Endodermal cell (in vitro differentiated cells): ENCODE results near the gene AKAP3. TPM values are rescaled to one million over a fixed set of nuclear protein-coding genes. Genes with fewer than 3 reads are reported as not detected.

Experiments
- DNase-seq: peaks from one replicate; pipeline ENCODE4 v3.0.0-alpha.2; 2017
- H3K27ac ChIP-seq: 2 replicates; pipeline ENCODE4 v1.5.1; 2013; ENCODE audit warnings: mild to moderate bottlenecking, low read depth, low read length, moderate library complexity
- H3K27me3 ChIP-seq: 2 replicates; pipeline ENCODE4 v1.6.1; 2013; ENCODE audit warnings: mild to moderate bottlenecking, low read length, moderate library complexity; ENCODE audit not compliant: insufficient read depth, control insufficient read depth, poor library complexity, severe bottlenecking
- H3K36me3 ChIP-seq: 2 replicates; pipeline ENCODE4 v1.7.0; 2013; ENCODE audit warnings: mild to moderate bottlenecking, low read length, moderate library complexity; ENCODE audit not compliant: control insufficient read depth, insufficient read depth
- H3K4me1 ChIP-seq: one replicate; pipeline ENCODE4 v1.7.0; 2013; ENCODE audit warnings: low read length; ENCODE audit not compliant: control insufficient read depth, insufficient read depth
- H3K4me3 ChIP-seq: 2 replicates; pipeline ENCODE4 v1.5.1; 2013; ENCODE audit warnings: mild to moderate bottlenecking, low read length, moderate library complexity
- H3K9ac ChIP-seq: 2 replicates; pipeline ENCODE4 v1.6.1; 2013; ENCODE audit warnings: mild to moderate bottlenecking, low read length, moderate library complexity; ENCODE audit not compliant: poor library complexity, severe bottlenecking; ENCODE audit errors: extremely low read depth
- H3K9me3 ChIP-seq: 2 replicates; pipeline ENCODE4 v1.6.1; 2013; ENCODE audit warnings: mild to moderate bottlenecking, low read length, moderate library complexity; ENCODE audit not compliant: control insufficient read depth
- H3K27ac Mint-ChIP-seq: 2 replicates; pipeline ENCODE4 v1.8.0; 2020; ENCODE audit warnings: mixed read lengths
- H3K27me3 Mint-ChIP-seq: 2 replicates; pipeline ENCODE4 v1.8.0; 2021; ENCODE audit warnings: mild to moderate bottlenecking, mixed read lengths; ENCODE audit not compliant: insufficient read depth
- H3K36me3 Mint-ChIP-seq: 2 replicates; pipeline ENCODE4 v1.8.0; 2020; ENCODE audit warnings: low read depth, mixed read lengths
- H3K4me1 Mint-ChIP-seq: 2 replicates; pipeline ENCODE4 v1.8.0; 2020; ENCODE audit warnings: mixed read lengths
- H3K4me3 Mint-ChIP-seq: 2 replicates; pipeline ENCODE4 v1.8.0; 2020; ENCODE audit warnings: mild to moderate bottlenecking, moderate library complexity, mixed read lengths
- H3K9me3 Mint-ChIP-seq: 2 replicates; pipeline ENCODE4 v1.8.0; 2020; ENCODE audit warnings: mild to moderate bottlenecking, mixed read lengths
- CTCF ChIP-seq: fragments of 200-600 bp; sonication (generic); conservative IDR thresholded peaks from 2 replicates; pipeline ENCODE4 v1.5.0; 2021; ENCODE audit warnings: antibody characterized with exemption, mild to moderate bottlenecking
- WGBS, 2 experiments: methylation state at CpG; one replicate each; pipeline versions ENCODE4 v1.1.5 to v1.1.7; 2013; ENCODE audit warnings: missing lambda C conversion rate in 2 of 2, mixed read lengths in 1 of 2; ENCODE audit not compliant: insufficient coverage in 1 of 2, insufficient read length in 1 of 2; 5-methylcytosine and 5-hydroxymethylcytosine counted together
- total RNA-seq, 2 donors: library from RNA; stranded (reverse); fragmentation: NEBNext Ultra II Directional in 1 of 2; extraction: Animal tissue kit (Norgen Biotek cat#: 25700) in 1 of 2; gene quantifications; 2 replicates in 1 of 2; 3 replicates in 1 of 2; pipeline ENCODE4 v1.2.1, GENCODE V29; 2021

Gene AKAP3
- total RNA-seq, 2 donors from 2014 or later = 0.69 to 3.4 TPM

- no peak for TF ChIP-seq CTCF
- no peaks in the 10 kb centered on the region for H3K36me3 ChIP-seq
- Mint-ChIP-seq H3K36me3 (no peaks in the 10 kb centered on the region), H3K9me3 (no peaks in the 10 kb centered on the region), H3K4me1 (peaks cover 7% of the 10 kb centered on the region), H3K4me3 (no peak overlapping the region), H3K27me3 (peaks cover 7% of the 10 kb centered on the region), H3K27ac (no peak overlapping the region)
- WGBS, 2 experiments = 96% methylated on average over 4 to 6 of the region's 6 CpGs
- H3K9ac ChIP-seq = no peak overlapping the region
- no peak for DNase-seq
- H3K27ac ChIP-seq = no peak overlapping the region
- no peaks in the 10 kb centered on the region for H3K9me3 ChIP-seq
- no peaks in the 10 kb centered on the region for H3K4me1 ChIP-seq
- no peak overlapping the region for H3K4me3 ChIP-seq
- H3K27me3 ChIP-seq = no peaks in the 10 kb centered on the region
These were observed 53.0 kb downstream of the AKAP3 start for GRCh38 chr12:4595881-4596280.

GRCh38 chr12:4591180-4591687, 57.6 kb downstream of the AKAP3 start:
- no peak for TF ChIP-seq CTCF
- H3K9me3 Mint-ChIP-seq = no peaks in the 10 kb centered on the region
- DNase-seq = no peak
- no peaks in the 10 kb centered on the region for H3K9me3 ChIP-seq
- peaks cover 6% of the 10 kb centered on the region for H3K4me1 Mint-ChIP-seq
- H3K9ac ChIP-seq = no peak overlapping the region
- no peak overlapping the region for H3K4me3 Mint-ChIP-seq
- no peak overlapping the region for H3K4me3 ChIP-seq
- H3K27me3 ChIP-seq = no peaks in the 10 kb centered on the region
- H3K4me1 ChIP-seq = no peaks in the 10 kb centered on the region
- no peak overlapping the region for H3K27ac Mint-ChIP-seq
- no peaks in the 10 kb centered on the region for H3K36me3 ChIP-seq
- H3K36me3 Mint-ChIP-seq = no peaks in the 10 kb centered on the region
- no peak overlapping the region for H3K27ac ChIP-seq
- H3K27me3 Mint-ChIP-seq = peaks cover 7% of the 10 kb centered on the region
- WGBS, 2 experiments = 87% methylated on average over 7 of the region's 7 CpGs

- Histone ChIP-seq H3K9me3 (no peaks in the 10 kb centered on the region), H3K27ac (no peak overlapping the region), H3K9ac (no peak overlapping the region), H3K36me3 (no peaks in the 10 kb centered on the region), H3K27me3 (no peaks in the 10 kb centered on the region), H3K4me1 (no peaks in the 10 kb centered on the region), H3K4me3 (no peak overlapping the region)
- 67 to 90% methylated on average over 1 to 2 of the region's 2 CpGs for WGBS, 2 experiments
- Mint-ChIP-seq H3K27ac (no peak overlapping the region), H3K36me3 (no peaks in the 10 kb centered on the region), H3K4me3 (no peak overlapping the region), H3K9me3 (peaks cover 4% of the 10 kb centered on the region), H3K4me1 (peaks cover 6% of the 10 kb centered on the region), H3K27me3 (no peaks in the 10 kb centered on the region)
- DNase-seq = no peak
- no peak for TF ChIP-seq CTCF
These were observed 58.9 kb downstream of the AKAP3 start for GRCh38 chr12:4589941-4590340.
